SJSA1 (cell line): ENCODE data around the gene TMEM131. TPM values are rescaled to one million over a fixed set of nuclear protein-coding genes. Genes with fewer than 3 reads are reported as not detected.

Experiments
- DNase-seq, 2 experiments: peaks; one replicate each; pipeline ENCODE4 v3.0.0-alpha.2; 2015 to 2020; ENCODE audit warnings: low spot score in 2 of 2, low read depth in 1 of 2
- H3K27ac ChIP-seq: fragments of 250-450 bp; sonication (Bioruptor Pico); 2 replicates; pipeline ENCODE4 v1.5.1; 2020; ENCODE audit warnings: mild to moderate bottlenecking, moderate library complexity
- H3K27me3 ChIP-seq: fragments of 250-450 bp; sonication (Bioruptor Pico); replicated peaks from 2 replicates; pipeline ENCODE4 v1.5.1; 2020; ENCODE audit warnings: mild to moderate bottlenecking, moderate library complexity
- H3K36me3 ChIP-seq: fragments of 250-450 bp; sonication (Bioruptor Pico); 2 replicates; pipeline ENCODE4 v1.5.1; 2020; ENCODE audit warnings: mild to moderate bottlenecking
- H3K4me1 ChIP-seq: fragments of 250-450 bp; sonication (Bioruptor Pico); replicated peaks from 2 replicates; pipeline ENCODE4 v1.6.1; 2021; ENCODE audit warnings: mild to moderate bottlenecking
- H3K4me3 ChIP-seq: fragments of 250-450 bp; sonication (Bioruptor Pico); 2 replicates; pipeline ENCODE4 v1.5.1; 2020; ENCODE audit warnings: mild to moderate bottlenecking
- H3K9me3 ChIP-seq: fragments of 250-450 bp; sonication (Bioruptor Pico); replicated peaks from 2 replicates; pipeline ENCODE4 v1.5.1; 2020; ENCODE audit warnings: mild to moderate bottlenecking
- total RNA-seq: library from RNA; depleted of rRNA; stranded (reverse); fragments of >200 nt; shearing (Covaris generic); gene quantifications from 2 replicates; pipeline ENCODE4 v1.2.3, GENCODE V29; 2014

TMEM131 gene
- total RNA-seq, 1 experiment from 2014 or later: 18.7 TPM

DNA sequence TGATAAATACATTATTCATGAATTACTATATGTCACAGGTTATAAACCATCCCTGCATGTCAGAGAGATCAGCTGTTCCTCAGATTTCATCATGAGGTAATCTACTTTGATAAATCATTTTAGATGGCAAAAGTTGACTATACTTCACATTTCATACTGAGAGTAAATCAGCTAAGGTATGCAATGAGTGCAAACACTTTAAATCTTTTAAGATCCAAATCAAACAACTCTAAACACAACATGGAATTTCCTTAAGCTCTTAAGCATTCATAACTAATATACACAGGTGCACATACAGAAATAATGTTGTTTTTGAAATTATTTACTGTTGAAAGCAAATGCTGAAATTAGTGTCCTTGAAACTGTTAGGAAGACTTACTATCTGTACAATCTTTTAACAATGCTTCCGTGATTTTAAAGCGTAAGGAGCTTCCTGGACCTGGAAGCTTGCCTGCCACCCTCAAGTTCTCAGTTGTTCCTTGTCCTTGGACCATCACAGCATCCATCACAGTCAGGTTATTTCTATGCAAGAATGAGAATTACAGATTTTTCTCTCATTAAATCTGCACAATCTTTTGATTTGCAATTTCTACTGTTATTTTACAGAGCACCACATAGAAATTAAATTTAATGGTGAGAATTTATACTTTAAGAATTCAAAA is 199.2 kb downstream of the TMEM131 start:
- Histone ChIP-seq H3K27ac (no peak overlapping the region), H3K4me1 (no peaks in the 10 kb centered on the region), H3K36me3 (peaks cover 13% of the 10 kb centered on the region; the same call in 1 of the 2 replicates), H3K27me3 (no peaks in the 10 kb centered on the region), H3K4me3 (no peak overlapping the region), H3K9me3 (no peaks in the 10 kb centered on the region)
- DNase-seq: no peak

DNA sequence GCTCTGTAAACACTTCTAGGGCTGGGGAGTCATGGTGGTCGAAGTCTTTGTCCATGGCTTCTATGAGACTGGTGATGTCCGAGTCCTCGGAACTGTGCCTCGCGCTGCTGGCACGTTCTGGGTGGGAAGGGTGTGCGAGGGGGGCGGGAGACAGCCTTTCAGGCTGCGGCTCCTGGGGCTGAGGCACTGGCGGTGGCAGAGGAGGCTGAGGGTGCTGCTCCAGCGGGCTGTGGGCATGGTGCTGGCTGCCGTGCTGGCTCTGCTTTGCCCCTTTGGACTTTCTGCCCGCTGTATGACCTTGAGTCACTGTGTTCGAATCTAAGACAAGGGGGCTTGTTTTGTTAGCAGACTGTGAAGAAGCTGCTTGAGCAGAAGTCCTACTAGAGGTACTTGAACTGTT is 203.3 kb downstream of the TMEM131 start:
- H3K4me1 ChIP-seq: no peaks in the 10 kb centered on the region
- no peak overlapping the region for H3K27ac ChIP-seq
- no peaks in the 10 kb centered on the region for H3K9me3 ChIP-seq
- no peak for DNase-seq
- no peaks in the 10 kb centered on the region for H3K27me3 ChIP-seq
- H3K4me3 ChIP-seq: no peak overlapping the region
- H3K36me3 ChIP-seq: peaks cover 18% of the 10 kb centered on the region; the same call in 1 of the 2 replicates

DNA sequence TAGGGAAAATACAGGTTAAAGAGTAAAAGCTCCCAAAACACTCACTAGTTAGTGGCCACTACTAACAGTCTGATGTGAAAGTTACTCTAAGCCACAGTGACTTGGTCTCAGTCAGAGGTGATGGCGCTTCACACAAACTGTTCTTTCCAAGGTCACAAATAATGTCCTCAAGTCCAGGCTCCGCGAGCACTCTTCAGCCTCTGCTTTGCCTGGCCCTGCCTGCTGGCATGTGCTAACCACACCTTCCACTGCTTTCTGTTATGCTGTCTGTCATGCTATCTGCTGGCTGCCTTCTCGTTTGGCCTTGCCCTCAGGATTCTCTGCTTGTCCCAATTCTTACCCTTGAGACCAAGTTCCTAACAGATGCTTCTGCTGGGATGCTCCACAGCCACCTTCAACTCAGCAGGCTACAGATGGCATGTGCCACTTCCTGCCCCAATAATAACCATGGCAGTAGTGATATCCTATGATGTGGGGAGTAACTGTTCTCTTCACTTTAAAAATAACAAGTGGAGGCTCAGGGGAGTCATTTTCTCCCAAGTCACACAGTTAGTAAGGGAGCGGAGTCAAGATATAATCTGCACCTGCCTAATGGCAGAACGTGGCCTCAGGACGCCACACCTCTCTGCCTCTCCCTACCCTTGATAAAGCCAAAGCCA is 206.6 kb downstream of the TMEM131 start:
- no peaks in the 10 kb centered on the region for H3K4me1 ChIP-seq
- no peak overlapping the region for H3K4me3 ChIP-seq
- H3K36me3 ChIP-seq: peaks cover 24% of the 10 kb centered on the region; the same call in 1 of the 2 replicates
- no peak for DNase-seq
- H3K9me3 ChIP-seq: no peaks in the 10 kb centered on the region
- no peaks in the 10 kb centered on the region for H3K27me3 ChIP-seq
- H3K27ac ChIP-seq: no peak overlapping the region

DNA sequence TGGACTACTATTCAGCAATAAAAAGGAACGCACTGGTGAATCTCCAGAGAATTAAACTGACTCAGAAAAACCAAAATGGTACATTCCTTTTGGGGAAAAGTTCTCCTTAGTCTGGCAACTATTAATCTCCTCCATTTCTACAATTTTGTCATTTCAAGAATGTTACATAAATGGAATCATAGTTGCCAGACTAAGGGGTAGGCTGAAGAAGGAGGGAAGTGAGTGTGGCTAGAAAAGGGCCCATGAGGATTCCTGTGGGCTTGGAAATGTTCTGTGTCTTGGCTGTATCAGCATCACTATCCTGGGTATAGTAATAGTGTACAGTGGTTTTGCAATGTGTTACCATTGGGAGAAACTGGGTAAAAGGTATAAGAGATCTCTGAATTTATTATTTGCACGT is 209.9 kb downstream of the TMEM131 start:
- H3K4me3 ChIP-seq: no peak overlapping the region
- no peaks in the 10 kb centered on the region for H3K4me1 ChIP-seq
- H3K36me3 ChIP-seq: peaks cover 6% of the 10 kb centered on the region; the same call in 1 of the 2 replicates
- H3K9me3 ChIP-seq: no peaks in the 10 kb centered on the region
- no peak overlapping the region for H3K27ac ChIP-seq
- DNase-seq: no peak
- H3K27me3 ChIP-seq: no peaks in the 10 kb centered on the region

- Histone ChIP-seq H3K36me3 (peaks cover 6% of the 10 kb centered on the region; the same call in 1 of the 2 replicates), H3K4me3 (no peak overlapping the region), H3K27me3 (no peaks in the 10 kb centered on the region), H3K4me1 (no peaks in the 10 kb centered on the region), H3K9me3 (no peaks in the 10 kb centered on the region), H3K27ac (no peak overlapping the region)
- no peak for DNase-seq
Observed at GRCh38 chr2:97784953-97785352, 210.8 kb downstream of the TMEM131 start.

DNA sequence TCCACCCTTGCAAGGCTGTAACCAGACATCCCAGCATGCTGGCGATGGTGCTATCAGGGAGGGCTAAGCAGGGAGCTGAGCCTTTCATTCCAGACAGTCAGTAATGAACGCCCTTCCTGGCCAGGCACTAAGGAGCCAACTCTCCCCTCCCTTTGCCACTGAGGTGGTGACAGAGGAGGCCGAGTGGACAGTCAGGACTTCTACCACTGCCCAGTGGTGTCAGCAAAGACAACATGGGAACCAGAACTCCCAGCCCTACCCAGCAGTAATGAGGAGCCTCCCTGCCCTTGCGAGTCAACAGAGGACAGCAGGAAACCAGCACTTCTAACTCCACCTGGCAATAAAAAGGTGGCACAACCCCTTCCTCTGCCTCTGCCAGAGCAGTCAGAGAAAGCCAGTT is 213.8 kb downstream of the TMEM131 start:
- Histone ChIP-seq H3K27me3 (no peaks in the 10 kb centered on the region), H3K4me1 (no peaks in the 10 kb centered on the region), H3K27ac (no peak overlapping the region), H3K4me3 (no peak overlapping the region), H3K36me3 (peaks cover 4% of the 10 kb centered on the region; the same call in 1 of the 2 replicates), H3K9me3 (no peaks in the 10 kb centered on the region)
- DNase-seq: no peak

- H3K27me3 ChIP-seq: no peaks in the 10 kb centered on the region
- no peak overlapping the region for H3K4me3 ChIP-seq
- no peak for DNase-seq
Observed at GRCh38 chr2:97779141-97779540, 216.6 kb downstream of the TMEM131 start.

GRCh38 chr2:97775074-97775473 is 220.7 kb downstream of the TMEM131 start:
- no peaks in the 10 kb centered on the region for H3K9me3 ChIP-seq
- no peak overlapping the region for H3K4me3 ChIP-seq
- DNase-seq: no peak
- peaks cover 25% of the 10 kb centered on the region for H3K36me3 ChIP-seq
- no peak overlapping the region for H3K27ac ChIP-seq
- H3K4me1 ChIP-seq: no peaks in the 10 kb centered on the region
- H3K27me3 ChIP-seq: no peaks in the 10 kb centered on the region

More at GRCh38 chr2:97779141-97779540, 216.6 kb downstream of the TMEM131 start:
- H3K9me3 ChIP-seq: no peaks in the 10 kb centered on the region
- peaks cover 6% of the 10 kb centered on the region for H3K36me3 ChIP-seq
- no peak overlapping the region for H3K27ac ChIP-seq
- no peaks in the 10 kb centered on the region for H3K4me1 ChIP-seq

GRCh38 chr2:97774425-97774824 is 221.3 kb downstream of the TMEM131 start:
- no peaks in the 10 kb centered on the region for H3K27me3 ChIP-seq
- H3K4me3 ChIP-seq: no peak overlapping the region
- no peaks in the 10 kb centered on the region for H3K4me1 ChIP-seq
- no peaks in the 10 kb centered on the region for H3K9me3 ChIP-seq
- H3K27ac ChIP-seq: no peak overlapping the region
- DNase-seq: no peak
- peaks cover 29% of the 10 kb centered on the region for H3K36me3 ChIP-seq

- Histone ChIP-seq H3K36me3 (peaks cover 33% of the 10 kb centered on the region), H3K9me3 (no peaks in the 10 kb centered on the region), H3K4me3 (no peak overlapping the region), H3K4me1 (no peaks in the 10 kb centered on the region), H3K27ac (no peak overlapping the region), H3K27me3 (no peaks in the 10 kb centered on the region)
- DNase-seq: no peak
Observed at GRCh38 chr2:97770445-97770844, 225.3 kb downstream of the TMEM131 start.

DNA sequence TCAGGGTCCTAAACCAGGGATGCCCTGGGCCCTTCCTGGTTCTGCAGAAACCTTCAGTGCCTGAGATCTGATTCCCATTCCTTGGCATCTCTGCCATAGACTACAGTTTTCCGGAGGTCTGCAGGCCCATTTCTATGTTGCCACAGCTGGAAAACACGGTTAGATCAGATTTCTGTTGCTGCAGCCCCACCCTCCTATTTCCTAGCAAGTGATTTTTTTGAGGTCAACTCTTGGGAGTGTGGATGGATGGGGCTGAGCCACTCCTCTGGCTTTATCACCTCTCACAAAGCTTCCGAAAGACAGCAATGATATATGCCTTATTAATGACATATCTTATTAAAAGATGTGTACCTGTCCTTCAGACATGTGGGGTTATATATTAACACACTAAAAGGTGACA is 226.0 kb downstream of the TMEM131 start:
- no peaks in the 10 kb centered on the region for H3K4me1 ChIP-seq
- no peak overlapping the region for H3K4me3 ChIP-seq
- no peak for DNase-seq
- no peaks in the 10 kb centered on the region for H3K27me3 ChIP-seq
- H3K9me3 ChIP-seq: no peaks in the 10 kb centered on the region
- peaks cover 40% of the 10 kb centered on the region for H3K36me3 ChIP-seq
- no peak overlapping the region for H3K27ac ChIP-seq

GRCh38 chr2:97769308-97769707 is 226.4 kb downstream of the TMEM131 start:
- DNase-seq: no peak
- Histone ChIP-seq H3K27ac (no peak overlapping the region), H3K4me3 (no peak overlapping the region), H3K4me1 (no peaks in the 10 kb centered on the region), H3K27me3 (no peaks in the 10 kb centered on the region), H3K9me3 (no peaks in the 10 kb centered on the region), H3K36me3 (peaks cover 43% of the 10 kb centered on the region)

GRCh38 chr2:97766567-97766966 is 229.2 kb downstream of the TMEM131 start:
- H3K4me3 ChIP-seq: no peak overlapping the region
- H3K4me1 ChIP-seq: no peaks in the 10 kb centered on the region
- H3K9me3 ChIP-seq: no peaks in the 10 kb centered on the region
- DNase-seq: no peak
- H3K27ac ChIP-seq: no peak overlapping the region
- H3K27me3 ChIP-seq: no peaks in the 10 kb centered on the region
- peaks cover 32% of the 10 kb centered on the region for H3K36me3 ChIP-seq

- Histone ChIP-seq H3K27ac (no peak overlapping the region), H3K4me3 (no peak overlapping the region), H3K9me3 (no peaks in the 10 kb centered on the region), H3K4me1 (no peaks in the 10 kb centered on the region), H3K36me3 (peaks cover 36% of the 10 kb centered on the region), H3K27me3 (no peaks in the 10 kb centered on the region)
- DNase-seq: no peak
Observed at GRCh38 chr2:97765933-97766332, 229.8 kb downstream of the TMEM131 start.
